HG03571 (cell line): ENCODE data around the gene OPA3.

Experiments
- ATAC-seq: cut with Tn5 transposase; IDR thresholded peaks from one replicate; pipeline ENCODE4 v1.9.1; 2021; ENCODE audit not compliant: unreplicated experiment

The OPA3 gene

DNA sequence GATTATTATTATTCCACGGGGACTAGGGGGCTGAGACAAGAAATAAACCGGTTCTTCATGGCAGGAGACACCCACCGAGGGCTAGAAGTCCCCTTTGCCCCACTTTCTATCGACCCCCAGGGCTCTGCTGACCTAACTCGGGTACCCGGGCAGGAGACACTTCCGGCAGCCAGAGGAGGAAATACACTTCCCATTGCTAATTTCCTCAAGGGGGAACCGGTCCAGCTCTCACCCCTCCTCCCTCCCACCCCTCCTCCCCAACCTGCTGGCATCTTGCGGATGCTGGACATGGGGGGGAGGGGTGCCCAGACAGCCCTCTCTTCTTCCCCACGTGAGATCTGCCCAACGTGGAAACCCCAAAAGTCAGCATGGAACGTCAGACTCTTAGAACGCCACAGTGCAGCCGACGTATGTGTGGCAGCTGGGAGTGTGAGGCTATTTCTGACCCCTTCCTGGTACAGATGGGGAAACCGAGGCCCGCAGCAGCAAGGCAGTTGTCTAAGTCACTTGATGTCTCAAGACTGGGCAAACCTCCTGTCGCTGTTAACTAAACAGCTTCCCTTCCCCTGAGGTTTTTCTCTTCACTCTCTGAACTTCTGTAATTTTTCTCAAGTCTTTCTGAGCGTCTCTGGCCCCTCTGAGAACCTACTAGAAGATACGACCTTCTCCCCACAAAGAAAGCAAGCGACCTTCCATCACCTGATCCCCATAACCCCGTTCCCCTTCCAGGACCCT is 13.8 kb upstream of the OPA3 start:
- ATAC-seq: no peak

DNA sequence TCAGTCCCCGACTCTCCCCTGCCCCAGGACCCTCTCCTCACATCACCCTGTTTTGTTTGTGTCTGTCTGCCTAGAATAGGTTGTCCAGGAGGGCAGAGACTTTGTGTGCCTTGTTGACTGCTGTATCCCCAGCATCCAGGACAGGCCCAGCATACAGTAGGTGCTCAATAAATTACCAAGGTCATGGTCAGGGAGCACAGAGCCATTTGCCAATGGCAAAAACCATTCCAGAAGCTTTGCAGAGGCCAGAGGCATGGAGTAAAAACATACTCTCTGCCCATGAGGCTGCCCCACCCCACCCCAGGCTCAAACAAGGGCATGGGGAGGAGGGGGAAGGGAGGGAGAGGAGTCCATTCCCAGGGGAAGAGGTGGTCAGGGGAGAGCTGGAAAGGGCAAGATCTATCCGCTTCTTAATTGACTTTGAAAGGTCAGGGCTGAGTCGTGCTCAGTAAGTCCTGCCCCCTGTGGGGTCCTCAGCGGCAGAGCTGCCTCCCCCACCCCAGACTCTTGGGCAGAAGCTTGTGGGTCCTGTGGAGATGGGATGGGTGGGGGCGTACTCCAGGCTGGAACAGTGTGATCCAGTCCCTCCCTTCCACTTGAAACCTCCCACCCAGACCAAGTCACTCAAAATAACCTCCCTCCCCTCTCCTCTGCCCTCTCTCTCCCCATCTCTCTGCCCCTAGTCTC is 13.0 kb upstream of the OPA3 start:
- ATAC-seq: no peak

DNA sequence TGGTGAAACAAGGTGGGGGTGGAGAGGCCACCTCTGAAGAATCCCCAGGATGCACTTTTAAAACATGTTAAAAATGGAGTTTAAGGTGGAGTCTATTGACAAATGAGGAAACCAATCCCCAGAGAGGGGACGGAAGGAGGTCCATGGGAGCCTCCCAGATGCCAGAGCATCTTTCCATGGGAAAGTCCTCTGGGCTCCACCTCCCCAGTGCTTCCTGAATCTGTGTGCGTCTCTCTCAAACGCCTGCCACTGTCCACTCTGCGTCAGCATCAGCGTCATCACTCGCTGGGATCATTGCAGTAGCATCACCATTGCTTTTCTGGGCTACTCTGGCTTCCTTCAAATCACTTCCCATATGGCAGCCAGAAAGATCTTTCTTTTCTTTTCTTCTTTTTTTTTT is 11.2 kb upstream of the OPA3 start:
- ATAC-seq: no peak

DNA sequence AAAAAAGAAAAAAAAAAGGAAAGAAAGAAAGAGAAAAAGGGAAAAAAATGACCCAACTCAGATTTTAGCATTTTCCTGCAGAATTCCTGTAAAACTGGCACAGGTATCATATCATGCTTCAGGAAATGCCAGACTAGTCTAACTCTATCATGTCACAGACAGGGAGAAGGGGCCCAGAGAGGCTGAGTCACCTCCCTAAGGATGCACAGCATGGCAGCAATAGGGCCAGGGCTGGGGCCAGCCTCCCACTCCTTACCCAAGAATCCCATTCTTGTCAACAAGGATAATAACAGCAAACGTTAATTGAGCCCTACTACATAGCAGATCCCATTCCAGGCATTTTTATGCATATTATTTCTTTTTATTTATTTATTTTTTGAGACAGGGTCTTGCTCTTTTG is 8.9 kb upstream of the OPA3 start:
- ATAC-seq: no peak

DNA sequence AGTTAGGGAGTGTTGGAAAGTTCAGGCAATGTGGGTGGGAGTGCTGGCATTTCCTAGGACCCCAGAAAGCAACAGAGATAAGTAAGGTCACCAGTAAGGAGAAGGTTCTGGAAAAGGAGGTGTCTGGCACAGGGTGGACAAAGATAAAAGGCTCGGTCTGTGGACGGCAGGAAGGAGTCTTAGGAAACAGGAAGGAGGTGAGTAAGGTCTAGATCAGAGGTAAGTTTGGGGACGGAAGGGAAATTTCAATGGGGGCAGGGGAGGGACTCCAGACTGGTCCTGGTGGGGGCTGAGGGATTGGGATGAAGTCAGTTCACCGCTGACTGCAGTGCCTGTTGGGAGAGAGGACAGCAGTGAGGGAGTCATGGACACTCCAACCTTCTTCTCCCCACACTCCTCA is 7.8 kb upstream of the OPA3 start:
- ATAC-seq: no peak

DNA sequence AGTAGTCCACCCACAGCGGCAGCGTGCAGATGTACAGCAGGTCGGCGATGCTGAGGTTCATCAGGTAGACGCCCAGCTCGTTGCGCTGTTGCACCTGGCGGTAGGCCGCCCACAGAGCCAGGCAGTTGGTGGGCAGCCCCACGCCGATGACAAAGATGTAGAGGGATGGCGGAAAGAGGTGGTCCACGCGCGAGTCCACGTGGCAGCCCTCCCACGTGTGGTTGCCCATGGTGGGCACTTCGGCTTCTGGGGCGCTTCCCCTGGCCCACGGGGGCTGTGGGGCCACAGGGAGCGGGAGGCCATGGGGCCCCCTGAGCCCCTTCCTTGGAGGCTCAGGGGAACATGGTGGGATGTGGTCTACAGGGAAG is 7.0 kb upstream of the OPA3 start:
- no peak for ATAC-seq

DNA sequence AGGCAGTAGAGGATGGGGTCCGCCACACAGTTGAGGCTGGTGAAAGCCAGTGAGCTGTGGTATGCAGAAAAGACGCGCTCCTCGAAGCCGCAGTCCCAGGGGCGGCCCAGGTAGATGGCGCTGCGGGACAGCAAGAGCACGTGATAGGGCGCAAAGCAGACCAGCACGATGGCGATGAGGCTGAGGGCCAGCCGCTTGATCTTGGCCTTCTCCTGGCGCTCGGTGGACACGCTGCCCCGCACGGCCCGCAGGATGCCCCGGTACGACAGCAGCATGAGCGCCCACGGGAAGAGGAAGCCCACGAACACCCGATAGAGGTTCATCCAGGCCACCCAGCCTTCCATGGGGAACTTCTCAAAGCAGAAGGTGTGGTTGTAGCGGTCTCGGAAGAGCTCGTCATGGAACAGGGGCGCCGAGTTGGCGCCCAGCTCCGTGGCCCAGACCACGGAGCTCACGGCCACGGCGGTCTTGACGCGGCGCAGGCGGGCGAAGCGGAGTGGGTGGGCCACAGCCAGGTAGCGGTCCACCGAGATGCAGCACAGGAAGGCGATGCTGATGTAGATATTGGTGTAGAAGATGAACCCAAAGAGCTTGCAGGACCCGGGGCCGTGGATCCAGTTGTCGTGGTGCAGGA is 6.5 kb upstream of the OPA3 start:
- ATAC-seq: no peak

DNA sequence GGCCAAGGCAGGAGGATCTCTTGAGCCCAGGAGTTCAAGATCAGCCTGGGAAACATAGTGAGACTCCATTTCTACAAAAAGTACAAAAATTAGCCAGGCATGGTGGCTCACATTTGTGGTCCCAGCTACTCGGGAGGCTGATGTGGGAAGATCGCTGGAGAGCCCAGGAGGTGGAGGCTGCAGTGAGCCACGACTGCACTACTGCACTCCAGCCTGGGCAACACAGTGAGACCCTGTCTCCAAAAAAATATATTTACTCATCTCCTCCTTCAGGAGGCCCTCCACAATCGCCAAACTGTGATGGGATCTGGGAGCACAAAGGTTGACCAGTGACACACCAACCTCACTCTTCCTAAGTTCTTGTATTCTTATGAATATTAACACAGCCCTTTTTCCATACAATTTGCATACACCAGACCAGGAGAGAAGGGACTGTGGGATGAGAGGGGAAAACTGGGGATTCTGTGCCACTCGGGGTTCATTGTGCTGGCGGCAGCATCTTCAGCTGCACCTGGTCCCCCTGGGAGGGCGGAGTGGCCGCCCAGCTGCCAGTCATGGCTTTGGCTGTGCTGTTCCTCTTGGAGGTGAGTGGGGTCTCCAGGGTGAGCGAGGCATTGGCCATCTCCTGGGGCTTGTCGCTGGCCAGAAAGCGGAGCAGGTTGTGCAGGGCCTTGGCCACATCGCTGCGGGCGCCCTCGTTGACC is 5.8 kb upstream of the OPA3 start:
- ATAC-seq: no peak

DNA sequence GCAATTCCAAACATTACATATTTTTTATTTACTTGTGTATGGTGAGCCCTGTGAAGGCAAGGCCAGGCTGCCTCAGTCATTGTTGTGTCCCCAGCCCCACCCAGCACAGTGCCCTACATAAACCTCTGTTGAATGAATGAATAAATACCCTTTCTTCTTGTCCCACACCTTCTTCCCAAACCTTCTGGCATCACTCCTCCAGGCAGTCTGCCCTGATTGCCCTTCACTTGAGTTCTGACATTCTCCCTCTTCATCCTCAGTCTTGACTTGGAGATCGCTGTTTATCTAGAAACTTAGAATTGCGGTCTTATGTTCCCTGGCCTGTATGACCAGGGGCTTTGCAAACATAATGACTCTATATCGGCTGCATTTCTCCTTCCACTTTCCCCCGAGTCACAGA is 5.2 kb upstream of the OPA3 start:
- no peak for ATAC-seq

DNA sequence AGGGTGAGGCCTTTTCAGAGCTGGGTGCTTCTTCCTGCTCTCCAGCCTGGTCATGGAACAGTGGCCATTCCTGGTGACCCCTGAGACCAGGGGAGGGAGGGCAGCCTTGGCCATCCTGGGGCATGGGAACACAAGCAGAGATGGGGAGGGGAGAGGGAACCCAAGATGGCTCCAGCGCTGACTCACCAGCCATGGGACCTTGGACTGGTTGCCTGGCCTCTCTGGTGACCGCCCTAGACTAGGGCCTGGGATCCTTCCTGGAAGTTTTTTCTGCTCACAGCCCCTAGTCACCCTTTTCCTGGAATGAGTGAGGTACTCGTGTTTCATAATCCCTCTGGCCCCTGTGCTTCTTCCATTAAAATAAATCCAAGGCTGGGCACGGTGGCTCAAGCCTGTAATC is 3.3 kb upstream of the OPA3 start:
- no peak for ATAC-seq

DNA sequence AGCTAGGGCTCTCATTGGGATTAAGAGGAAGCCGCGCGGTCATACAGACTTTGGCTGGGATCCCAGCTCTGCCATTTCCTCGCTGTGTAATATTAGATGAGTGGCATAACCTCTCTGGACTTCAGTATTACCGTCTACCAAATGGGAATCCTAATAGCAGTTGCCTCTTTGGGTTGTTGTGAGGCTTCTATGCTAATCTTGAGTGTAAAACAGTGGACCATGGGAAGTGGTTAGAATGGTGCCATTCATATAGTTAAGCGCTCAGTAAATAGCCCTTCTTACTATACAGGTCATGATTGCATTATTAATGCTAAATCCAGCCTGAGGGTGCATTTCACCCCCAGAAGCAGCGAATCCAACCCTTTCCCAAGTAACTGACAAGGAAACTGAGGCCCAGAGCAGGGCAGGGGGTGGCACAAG is 566 bp upstream of the OPA3 start:
- ATAC-seq: no peak

DNA sequence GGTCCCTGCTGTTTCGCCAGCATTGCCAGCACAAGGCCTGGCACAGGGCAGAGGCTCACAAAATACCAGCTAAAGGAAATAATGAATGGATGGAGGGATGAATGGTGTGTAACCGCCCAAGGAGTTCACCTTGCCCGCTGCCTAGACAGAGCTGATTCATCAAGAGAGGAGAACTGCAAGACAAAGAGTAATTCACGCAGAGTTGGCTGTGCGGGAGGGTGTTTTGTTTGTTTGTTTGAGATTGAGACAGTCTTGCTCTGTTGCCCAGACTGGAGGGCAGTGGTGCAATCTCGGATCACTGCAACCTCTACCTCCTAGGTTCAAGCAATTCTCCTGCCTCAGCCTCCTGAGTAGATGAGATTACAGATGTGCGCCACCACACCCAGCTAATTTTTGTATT is 3.0 kb downstream of the OPA3 start:
- no peak for ATAC-seq

DNA sequence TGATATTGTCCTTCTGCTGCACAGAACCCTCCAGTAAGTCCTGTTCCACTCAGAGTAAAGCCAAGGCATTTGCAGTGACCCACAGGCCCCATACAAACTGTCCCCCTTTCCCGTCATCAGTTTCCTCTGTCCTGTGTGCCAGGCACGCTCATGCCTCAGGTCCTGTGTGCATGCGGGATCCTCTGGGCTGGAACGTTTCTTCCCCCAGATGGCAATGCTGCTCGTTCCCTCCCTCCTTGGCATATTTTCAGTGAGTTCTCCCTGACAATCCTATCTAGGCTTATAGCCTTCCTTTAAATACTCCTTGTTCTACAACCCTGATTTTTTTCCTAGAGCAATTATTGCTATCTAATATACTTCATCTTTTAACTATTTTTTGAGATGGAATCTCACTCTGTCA is 5.7 kb downstream of the OPA3 start:
- ATAC-seq: no peak

DNA sequence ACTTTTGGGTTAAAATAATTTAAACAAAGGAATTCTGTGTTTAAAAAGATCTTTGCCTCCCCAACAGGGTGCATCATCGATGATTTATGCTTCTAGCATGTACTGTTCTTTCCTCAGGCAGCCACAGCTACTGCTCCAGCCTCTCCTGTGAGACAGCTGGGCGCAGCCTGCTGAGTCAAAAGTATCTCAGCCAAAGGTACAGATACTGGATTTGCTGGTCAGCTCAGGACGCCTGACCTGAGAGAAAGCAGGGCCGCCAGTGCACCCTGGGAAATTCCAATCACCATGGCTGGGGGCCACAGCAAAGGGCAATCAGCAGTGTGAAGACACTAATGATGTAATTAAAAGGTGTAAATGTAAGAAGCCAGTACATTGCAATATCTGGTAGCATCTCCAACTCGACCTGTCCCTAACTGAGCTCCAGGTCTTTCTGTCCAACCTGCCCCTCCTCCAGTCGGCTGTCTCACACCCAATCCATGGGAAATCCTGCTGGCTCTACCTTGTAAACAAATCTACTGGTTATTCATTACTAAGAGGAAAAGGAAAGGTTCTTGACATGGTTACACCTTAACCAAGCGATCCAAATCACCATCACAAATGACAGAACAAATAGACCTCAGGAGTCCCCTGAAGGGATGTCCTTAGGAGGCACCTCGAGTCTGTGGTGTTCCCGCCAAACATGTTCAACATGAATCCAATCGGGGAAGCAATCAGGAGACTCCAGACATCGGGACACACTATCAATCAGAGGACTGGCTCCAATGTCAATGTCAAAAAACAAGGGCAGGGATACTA is 7.3 kb downstream of the OPA3 start:
- ATAC-seq: no peak

DNA sequence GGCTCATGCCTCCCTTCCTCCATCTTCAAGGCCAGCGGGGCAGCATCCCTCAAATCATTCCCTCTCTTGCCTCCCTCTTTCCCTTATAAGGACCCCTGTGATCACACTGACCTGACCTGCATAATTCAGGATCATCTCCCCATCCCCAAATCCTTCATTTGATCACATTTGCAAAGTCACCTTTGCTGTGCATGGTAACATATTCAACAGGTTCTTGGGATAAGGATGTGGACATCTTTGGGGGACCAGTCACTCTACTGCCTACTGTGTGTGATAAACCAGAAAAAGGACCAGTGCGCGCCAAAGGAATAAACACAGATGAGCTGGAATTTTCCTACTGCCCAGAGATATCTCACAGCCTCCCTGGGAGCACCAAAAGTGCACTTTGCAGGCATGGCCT is 7.9 kb downstream of the OPA3 start:
- no peak for ATAC-seq

DNA sequence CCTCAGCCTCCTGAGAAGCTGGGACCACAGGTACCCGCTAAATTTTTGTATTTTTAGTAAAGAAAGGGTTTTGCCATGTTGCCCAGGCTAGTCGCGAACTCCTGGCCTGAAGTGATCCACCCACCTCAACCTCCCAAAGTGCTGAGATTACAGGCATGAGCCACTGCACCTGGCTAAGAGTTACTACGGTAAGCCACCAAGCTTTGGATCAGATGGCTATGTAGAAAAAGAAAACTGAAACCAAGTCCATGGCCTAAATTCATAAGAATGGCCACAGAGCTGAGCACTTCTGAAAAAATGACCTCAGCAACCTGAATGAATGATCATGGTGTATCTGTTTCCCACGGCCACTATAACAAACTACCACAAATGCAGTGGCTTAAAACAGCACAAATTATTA is 9.4 kb downstream of the OPA3 start:
- no peak for ATAC-seq

DNA sequence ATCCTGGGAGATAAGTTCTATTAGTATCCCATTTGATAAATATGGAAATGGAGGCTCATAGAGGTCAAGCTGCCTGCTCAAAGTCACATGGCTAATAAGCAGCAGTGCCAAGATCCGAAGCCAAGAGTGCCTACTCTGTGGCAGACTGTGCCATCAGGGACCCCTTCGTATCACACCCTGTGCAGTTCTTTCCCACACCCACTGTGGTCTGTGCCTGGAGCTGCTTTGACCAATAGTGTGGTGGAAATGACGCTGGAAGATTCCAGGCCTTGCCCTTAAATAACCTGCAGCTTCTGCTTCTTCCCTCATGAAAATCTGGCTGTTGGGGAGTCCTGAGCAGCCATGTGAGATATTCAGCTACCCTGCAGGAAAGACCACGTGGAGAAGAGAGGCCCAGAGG is 10.1 kb downstream of the OPA3 start:
- ATAC-seq: no peak

DNA sequence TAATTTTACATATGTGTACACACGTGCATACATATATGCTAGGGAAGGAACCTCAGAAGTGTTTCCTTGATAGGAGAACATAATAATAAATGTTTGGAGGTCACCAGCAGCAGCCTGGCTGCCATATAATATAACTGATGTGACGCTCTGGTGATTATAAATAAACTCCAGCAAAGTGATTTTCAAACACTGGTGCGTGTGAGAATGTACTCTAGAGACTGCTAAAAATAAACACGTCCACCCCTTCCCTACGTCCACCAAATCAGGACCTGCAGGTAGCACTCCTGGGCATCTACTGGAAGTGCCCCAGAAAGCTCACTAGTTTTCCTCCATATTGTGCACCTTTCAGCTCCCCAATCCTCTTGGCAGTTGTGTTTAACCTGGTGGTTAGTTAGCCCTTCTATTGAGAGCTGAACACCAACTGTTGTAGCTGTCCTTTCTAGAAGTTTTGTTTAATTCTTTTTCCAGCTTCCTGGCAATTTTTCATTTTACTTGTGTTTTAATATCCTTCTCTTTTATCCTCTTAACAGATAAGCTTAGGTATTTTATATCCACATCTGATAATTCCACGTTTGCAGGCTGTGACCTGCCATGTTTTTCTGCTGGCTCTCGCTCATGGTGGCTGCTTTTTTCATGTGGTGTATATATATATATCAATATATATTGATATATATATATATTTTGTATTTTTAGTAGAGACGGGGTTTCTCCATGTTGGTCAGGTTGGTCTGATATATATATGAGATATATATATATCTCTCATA is 13.0 kb downstream of the OPA3 start:
- ATAC-seq: no peak

DNA sequence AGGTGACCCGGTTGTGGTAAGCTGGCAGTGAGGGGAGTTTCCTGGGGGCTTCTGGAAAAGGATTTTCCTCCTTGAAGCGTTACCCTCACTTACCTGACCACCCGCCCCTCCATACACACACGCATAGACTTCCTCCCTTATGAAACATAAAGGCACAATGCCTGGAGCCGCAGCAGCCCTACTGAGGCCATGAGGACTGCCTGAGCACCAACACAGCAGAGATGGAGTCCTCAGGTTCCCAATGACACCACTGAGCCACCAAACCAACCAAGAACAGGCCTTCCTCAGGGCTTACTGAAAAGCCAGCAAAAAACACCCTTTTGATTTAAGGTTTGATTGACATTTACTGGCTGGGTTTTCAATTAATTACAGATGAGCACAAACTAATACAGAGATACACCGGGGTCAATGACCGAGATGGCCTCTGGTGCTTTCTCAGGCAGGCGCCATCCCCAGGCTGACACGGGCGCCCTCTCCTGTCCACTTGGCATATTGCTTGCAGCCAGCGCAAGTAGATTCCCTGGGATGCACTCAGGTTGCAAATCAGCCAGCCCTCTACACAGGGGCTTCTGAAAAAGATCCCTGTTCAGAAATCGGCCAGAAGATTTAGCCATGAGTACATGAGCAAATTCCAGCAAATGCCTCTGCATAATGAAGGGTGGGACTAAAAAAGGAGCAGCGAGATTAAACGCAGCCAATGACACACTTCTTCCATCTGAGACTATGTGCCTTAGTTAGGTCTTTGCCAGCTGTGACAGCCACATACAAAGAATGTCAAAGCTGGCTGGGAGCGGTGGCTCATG is 14.8 kb downstream of the OPA3 start:
- no peak for ATAC-seq

DNA sequence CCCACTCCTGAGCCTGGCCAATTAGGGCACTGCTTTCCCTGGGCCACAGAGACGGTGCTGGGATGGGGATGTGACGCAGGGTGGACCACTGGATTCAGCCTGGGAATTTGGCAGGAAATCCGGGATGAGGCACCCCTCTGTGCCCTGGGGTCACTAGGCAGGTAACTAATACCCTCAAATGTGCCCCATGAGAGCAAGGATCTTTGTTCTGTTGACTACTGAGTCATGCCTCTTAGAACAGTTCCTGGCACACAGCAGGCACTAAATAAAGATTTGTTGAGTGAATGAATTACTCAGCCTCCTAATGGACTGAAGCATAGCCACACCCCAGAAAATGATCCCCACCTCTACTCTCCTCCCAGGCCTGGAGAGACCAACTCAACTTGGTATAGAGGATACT is 15.9 kb downstream of the OPA3 start:
- no peak for ATAC-seq
